Left lung (tissue), 10 donors: ENCODE data around the gene ZNF804B. TPM values are rescaled to one million over a fixed set of nuclear protein-coding genes. Genes with fewer than 3 reads are reported as not detected.
A peak's percentile ranks its signal among the peaks of the same experiment; 100 is the strongest.

ENCODE experiments used
- ATAC-seq: fragments of 200-7000 bp; cut with Tn5 transposase; one replicate; pipeline ENCODE4 v1.9.1; 2020; ENCODE audit warnings: moderate library complexity
- DNase-seq, 4 donors: peaks; one replicate each; pipeline ENCODE4 v3.0.0-alpha.2; 2013 to 2020
- H3K27ac ChIP-seq, 2 donors: fragments of 200-600 bp; sonication (generic) in 1 of 2; one replicate each; pipeline versions ENCODE4 v1.5.0 to v1.8.0; 2020 to 2021
- H3K27me3 ChIP-seq, 2 donors: fragments of 200-600 bp; sonication (generic) in 1 of 2; one replicate each; pipeline versions ENCODE4 v1.5.0 to v1.8.0; 2020 to 2021
- H3K36me3 ChIP-seq, 2 donors: fragments of 200-600 bp; sonication (generic) in 1 of 2; one replicate each; pipeline versions ENCODE4 v1.5.0 to v1.8.0; 2020 to 2021
- H3K4me1 ChIP-seq, 2 donors: fragments of 200-600 bp; one replicate each; pipeline ENCODE4 v1.8.0; 2021
- H3K4me3 ChIP-seq, 2 donors: fragments of 200-600 bp; sonication (generic) in 1 of 2; one replicate each; pipeline versions ENCODE4 v1.5.0 to v1.8.0; 2020 to 2021; ENCODE audit warnings: mild to moderate bottlenecking in 1 of 2
- H3K9me3 ChIP-seq, 2 donors: fragments of 200-600 bp; sonication (generic) in 1 of 2; one replicate each; pipeline versions ENCODE4 v1.5.0 to v1.8.0; 2020 to 2021
- CTCF ChIP-seq, 2 donors: fragments of 200-600 bp; sonication (generic) in 1 of 2; IDR thresholded peaks; one replicate each; pipeline versions ENCODE4 v1.5.0 to v1.8.0; 2021; ENCODE audit warnings: antibody characterized with exemption in 2 of 2
- intact Hi-C, 2 donors: fragments of 100-400 bp; cut with DNase I; formaldehyde crosslinking; loops; one replicate each; pipeline versions ENCODE4 v1.11.2 to v1.14.2; 2022
- polyA plus RNA-seq, 6 donors: library from polyadenylated mRNA; unstranded; fragments of 120-200 nt; gene quantifications; one replicate each; pipeline ENCODE4 v1.2.1, GENCODE V29; 2013; ENCODE audit not compliant: insufficient read length in 6 of 6
- total RNA-seq, 2 donors: library from RNA; stranded (reverse); fragmentation: NEBNext Ultra II Directional; extraction: Animal tissue kit (Norgen Biotek cat#: 25700); gene quantifications; one replicate each; pipeline ENCODE4 v1.2.1, GENCODE V29; 2021
- donor health status: DM: no; HTN: yes; CAD: no.
- donor health status: DM: no; HTN: no; CAD: no.

Gene ZNF804B
- total and polyA plus RNA-seq, 8 donors = 0.05 to 0.14 (median 0.09) TPM; not detected in 3

GRCh38 chr7:88919478-88920131 is 160.1 kb downstream of the ZNF804B start:
- no peak overlapping the region for H3K4me3 ChIP-seq
- no peak for DNase-seq
- intact Hi-C loops = no loop called here

GRCh38 chr7:88922944-88923343 is 163.4 kb downstream of the ZNF804B start:
- no peaks in the 10 kb centered on the region for H3K4me1 ChIP-seq
- no peaks in the 10 kb centered on the region for H3K9me3 ChIP-seq
- ATAC-seq (no peak), DNase-seq (no peak)
- no peak for TF ChIP-seq CTCF (IDR thresholded peaks at IDR 0.05)
- no peak overlapping the region for H3K4me3 ChIP-seq
- H3K27me3 ChIP-seq = no peaks in the 10 kb centered on the region
- intact Hi-C loops = no loop called here
- H3K36me3 ChIP-seq = no peaks in the 10 kb centered on the region
- no peak overlapping the region for H3K27ac ChIP-seq

More at GRCh38 chr7:88919478-88920131, 160.1 kb downstream of the ZNF804B start:
- Histone ChIP-seq H3K9me3 (no peaks in the 10 kb centered on the region), H3K4me1 (no peaks in the 10 kb centered on the region), H3K27ac (no peak overlapping the region), H3K36me3 (no peaks in the 10 kb centered on the region), H3K27me3 (no peaks in the 10 kb centered on the region)
- ATAC-seq = no peak
- no peak for TF ChIP-seq CTCF (IDR thresholded peaks at IDR 0.05)

- H3K9me3 ChIP-seq = no peaks in the 10 kb centered on the region
- no peak overlapping the region for H3K27ac ChIP-seq
- ATAC-seq = peak; percentile 80
- no peaks in the 10 kb centered on the region for H3K27me3 ChIP-seq
- DNase-seq = peak in 1 of 4 donors; percentile 8
- H3K4me1 ChIP-seq = no peaks in the 10 kb centered on the region
- H3K4me3 ChIP-seq = no peak overlapping the region
- intact Hi-C loops = no loop called here
- H3K36me3 ChIP-seq = no peaks in the 10 kb centered on the region
- no peak for TF ChIP-seq CTCF (IDR thresholded peaks at IDR 0.05)
Measured at GRCh38 chr7:88928276-88928675, 168.8 kb downstream of the ZNF804B start.

GRCh38 chr7:88929719-88930118 is 170.2 kb downstream of the ZNF804B start:
- no peak overlapping the region for H3K4me3 ChIP-seq
- H3K27me3 ChIP-seq = no peaks in the 10 kb centered on the region
- DNase-seq (no peak), ATAC-seq (no peak)
- no peaks in the 10 kb centered on the region for H3K9me3 ChIP-seq
- H3K36me3 ChIP-seq = no peaks in the 10 kb centered on the region
- H3K27ac ChIP-seq = no peak overlapping the region
- TF ChIP-seq CTCF (IDR thresholded peaks at IDR 0.05) = no peak
- intact Hi-C loops = no loop called here
- H3K4me1 ChIP-seq = no peaks in the 10 kb centered on the region

- Histone ChIP-seq H3K36me3 (no peaks in the 10 kb centered on the region), H3K4me1 (no peaks in the 10 kb centered on the region), H3K9me3 (no peaks in the 10 kb centered on the region), H3K27me3 (no peaks in the 10 kb centered on the region), H3K4me3 (no peak overlapping the region), H3K27ac (no peak overlapping the region)
- DNase-seq (no peak), ATAC-seq (no peak)
- intact Hi-C loops = no loop called here
- TF ChIP-seq CTCF (IDR thresholded peaks at IDR 0.05) = no peak
Measured at GRCh38 chr7:88933285-88933684, 173.8 kb downstream of the ZNF804B start.
